Dermis blood vessel endothelial cell (primary cell): ENCODE results near the gene DYSF. TPM values are rescaled to one million over a fixed set of nuclear protein-coding genes. Genes with fewer than 3 reads are reported as not detected.

Experiments
- DNase-seq: peaks from one replicate; pipeline ENCODE4 v3.0.0; 2010
- total RNA-seq: library from RNA; depleted of rRNA; stranded (reverse); fragments of >200 nt; gene quantifications from 2 replicates; pipeline ENCODE4 v1.2.3, GENCODE V29; 2014

Gene DYSF
- total RNA-seq, 1 donor from 2014 or later = 145 TPM

- no peak for DNase-seq
Observed at GRCh38 chr2:71555798-71556454, 102.6 kb downstream of the DYSF start.

- peak; percentile 57 for DNase-seq
Observed at GRCh38 chr2:71556692-71557250, 103.4 kb downstream of the DYSF start.

DNA sequence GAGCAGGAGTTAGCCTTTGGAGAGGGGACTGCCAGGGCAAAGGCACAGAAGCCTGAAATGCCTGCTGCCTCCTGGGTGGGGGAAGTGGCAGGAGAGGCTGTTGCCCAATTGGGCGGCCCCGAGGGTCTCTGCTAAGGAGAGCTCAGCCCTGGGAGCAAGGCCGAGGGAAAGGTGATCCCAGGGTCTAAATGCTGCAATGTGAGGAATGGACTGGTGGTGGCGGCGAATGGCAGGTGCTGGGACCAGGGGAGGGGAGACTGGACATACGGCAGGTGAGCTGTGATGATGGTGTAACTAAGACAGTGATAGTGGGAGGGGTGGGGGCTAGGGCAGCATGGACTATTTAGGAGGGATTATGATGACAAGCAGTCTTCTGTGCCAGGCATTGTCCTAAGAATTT is 104.0 kb downstream of the DYSF start:
- DNase-seq = no peak

DNA sequence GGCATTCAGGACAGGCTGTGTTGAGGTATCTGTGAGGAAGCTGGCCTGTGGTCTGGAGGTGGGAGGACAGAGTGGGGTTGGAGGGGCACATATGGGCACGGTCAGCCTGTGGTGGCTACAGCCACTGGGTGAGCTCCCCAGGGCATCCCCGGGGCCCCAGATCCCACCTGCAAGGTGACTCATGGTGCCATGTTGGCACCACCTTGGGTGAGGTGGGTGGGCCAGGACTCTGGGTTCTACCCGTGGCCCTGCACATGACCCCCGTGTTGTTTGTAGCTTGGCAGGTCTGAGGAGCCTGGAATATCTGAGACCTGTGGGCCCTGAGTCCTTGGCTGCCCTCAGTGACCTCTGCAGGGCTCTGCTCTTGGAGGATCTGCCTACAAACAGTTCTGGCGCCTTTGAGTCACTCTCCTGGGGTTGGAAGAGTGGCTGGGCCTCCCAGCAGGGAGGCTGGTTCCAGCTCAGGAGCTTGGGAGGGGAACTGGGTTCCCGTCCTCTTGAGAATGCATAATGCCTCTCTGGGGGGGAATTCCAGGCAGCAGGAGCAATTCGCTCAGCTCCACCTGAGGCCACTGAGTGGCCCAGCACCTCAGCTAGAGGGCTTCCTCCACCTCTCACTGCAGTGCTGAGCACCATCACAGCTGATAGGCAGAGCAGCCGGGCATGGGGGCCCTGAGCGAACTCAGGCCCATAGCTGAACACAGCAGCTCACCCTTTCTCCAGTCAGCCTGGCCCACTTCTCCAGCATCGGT is 105.1 kb downstream of the DYSF start:
- no peak for DNase-seq

- no peak for DNase-seq
Observed at GRCh38 chr2:71559080-71559827, 105.9 kb downstream of the DYSF start.

- no peak for DNase-seq
Observed at GRCh38 chr2:71559828-71560637, 106.7 kb downstream of the DYSF start.

GRCh38 chr2:71560638-71561011 is 107.3 kb downstream of the DYSF start:
- DNase-seq = no peak

GRCh38 chr2:71561441-71562267 is 108.3 kb downstream of the DYSF start:
- DNase-seq = no peak

DNA sequence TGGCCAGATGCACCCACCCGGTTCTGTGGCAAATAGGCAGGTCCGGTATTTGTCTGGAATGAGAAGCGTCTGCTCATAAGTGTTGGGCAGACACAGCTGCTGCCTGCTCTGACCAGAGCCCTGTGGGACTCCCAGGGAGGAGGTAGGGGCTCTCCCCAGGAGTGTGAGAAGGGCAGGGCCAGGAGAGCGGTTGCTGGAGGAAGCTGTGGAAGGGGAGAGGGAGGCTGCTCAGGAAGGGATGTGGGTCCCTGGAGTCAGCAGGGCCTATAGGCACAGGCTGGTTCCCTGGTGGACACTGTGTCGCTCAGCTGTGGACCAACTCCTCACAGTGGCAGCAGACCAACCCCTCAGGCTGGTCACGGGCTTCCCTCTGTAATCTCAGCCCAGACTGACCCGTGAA is 109.2 kb downstream of the DYSF start:
- no peak for DNase-seq

DNA sequence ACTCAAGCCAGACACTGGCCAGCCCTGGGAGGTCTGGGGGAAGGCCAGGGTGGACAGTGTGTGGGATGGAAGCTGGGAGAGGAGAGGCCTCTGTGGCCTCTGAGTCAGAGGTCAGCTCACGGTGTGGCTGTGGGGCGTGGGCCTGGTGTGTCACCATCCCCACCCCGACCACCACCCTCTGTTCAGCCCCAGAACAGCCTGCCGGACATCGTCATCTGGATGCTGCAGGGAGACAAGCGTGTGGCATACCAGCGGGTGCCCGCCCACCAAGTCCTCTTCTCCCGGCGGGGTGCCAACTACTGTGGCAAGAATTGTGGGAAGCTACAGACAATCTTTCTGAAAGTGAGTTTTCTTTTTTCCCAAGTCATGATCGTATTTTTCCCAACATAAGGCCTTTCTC is 110.5 kb downstream of the DYSF start:
- no peak for DNase-seq

GRCh38 chr2:71564361-71564760 is 111.0 kb downstream of the DYSF start:
- no peak for DNase-seq

DNA sequence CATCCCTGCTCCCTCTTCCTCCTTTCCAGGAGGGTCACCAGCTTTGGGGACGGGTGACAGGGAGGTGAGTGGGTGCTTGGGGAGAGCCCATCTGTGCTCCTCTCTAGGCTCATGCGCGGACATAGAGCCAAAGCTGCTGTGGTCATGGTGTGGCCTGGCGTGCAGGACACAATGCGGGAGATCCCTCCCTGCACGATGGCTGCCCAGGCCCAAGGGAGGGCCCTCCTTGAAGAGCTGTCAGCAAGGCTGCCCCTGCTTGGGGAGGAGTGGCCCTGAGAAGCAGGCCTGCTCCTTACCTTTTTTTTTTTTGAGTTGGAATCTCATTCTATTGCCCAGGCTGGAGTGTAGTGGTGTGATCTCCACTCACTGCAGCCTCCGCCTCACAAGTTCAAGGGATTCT is 111.4 kb downstream of the DYSF start:
- no peak for DNase-seq

- DNase-seq = no peak
Observed at GRCh38 chr2:71566372-71566771, 113.0 kb downstream of the DYSF start.

DNA sequence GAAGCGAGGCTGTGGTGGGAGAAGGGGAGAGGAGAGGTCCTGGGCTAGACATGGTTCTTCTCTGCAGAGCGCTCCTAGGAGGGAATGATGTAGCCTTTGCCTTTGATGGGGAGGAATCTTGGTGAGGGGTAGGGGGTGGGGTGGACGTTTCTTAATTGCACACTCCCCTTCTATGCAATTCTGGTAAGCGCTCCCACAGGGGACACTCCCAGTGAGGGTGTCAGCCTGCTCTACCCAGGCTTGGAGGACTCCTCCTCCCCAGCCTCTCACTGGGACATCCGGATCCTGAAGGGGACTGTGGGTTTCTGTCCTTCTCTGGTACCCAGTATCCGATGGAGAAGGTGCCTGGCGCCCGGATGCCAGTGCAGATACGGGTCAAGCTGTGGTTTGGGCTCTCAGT is 114.3 kb downstream of the DYSF start:
- no peak for DNase-seq

GRCh38 chr2:71568103-71568502 is 114.7 kb downstream of the DYSF start:
- DNase-seq = no peak

DNA sequence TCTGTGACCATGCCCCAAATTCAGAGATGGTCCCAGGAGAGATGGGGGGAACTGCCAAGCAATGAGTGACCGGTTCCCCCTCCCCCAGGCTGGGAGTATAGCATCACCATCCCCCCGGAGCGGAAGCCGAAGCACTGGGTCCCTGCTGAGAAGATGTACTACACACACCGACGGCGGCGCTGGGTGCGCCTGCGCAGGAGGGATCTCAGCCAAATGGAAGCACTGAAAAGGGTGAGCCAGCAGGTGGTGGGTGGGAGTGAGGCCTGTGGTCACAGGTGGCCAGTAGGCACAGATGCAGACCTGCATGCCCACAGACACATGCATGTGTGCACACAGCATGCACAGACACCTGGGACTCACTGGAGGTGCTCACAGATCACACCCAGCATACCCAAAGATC is 117.2 kb downstream of the DYSF start:
- DNase-seq = no peak

DNA sequence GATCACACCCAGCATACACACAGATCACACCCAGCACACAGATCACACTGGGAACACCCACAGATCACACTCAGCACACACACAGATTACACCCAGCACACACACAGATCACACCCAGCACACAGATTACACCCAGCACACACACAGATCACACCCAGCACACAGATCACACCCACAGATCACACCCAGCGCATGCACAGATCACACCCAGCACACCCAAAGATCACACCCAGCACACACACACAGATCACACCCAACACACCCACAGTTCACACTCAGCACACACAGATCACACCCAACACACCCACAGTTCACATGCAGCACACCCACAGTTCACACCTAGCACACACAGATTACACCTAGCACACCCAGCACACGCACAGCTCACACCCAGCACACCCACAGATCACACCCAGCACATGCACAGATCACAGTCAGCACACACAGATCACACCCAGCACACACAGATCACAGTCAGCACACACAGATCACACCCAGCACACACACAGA is 117.6 kb downstream of the DYSF start:
- no peak for DNase-seq

GRCh38 chr2:71571945-71572344 is 118.6 kb downstream of the DYSF start:
- DNase-seq = no peak

- DNase-seq = no peak
Observed at GRCh38 chr2:71575966-71576365, 122.6 kb downstream of the DYSF start.

- DNase-seq = no peak
Observed at GRCh38 chr2:71576541-71576940, 123.2 kb downstream of the DYSF start.

- no peak for DNase-seq
Observed at GRCh38 chr2:71577209-71577608, 123.8 kb downstream of the DYSF start.
